GM18508 (cell line): ENCODE measurements around the gene IZUMO2.

Experiments used
- ATAC-seq: cut with Tn5 transposase; IDR thresholded peaks from one replicate; pipeline ENCODE4 v1.9.1; 2021; ENCODE audit warnings: moderate number of reproducible peaks; ENCODE audit not compliant: insufficient read depth, unreplicated experiment

Gene IZUMO2

GRCh38 chr19:50162988-50163387 is at the start of gene IZUMO2:
TSS of gene IZUMO2 (minus strand) at chr19:50163281. CDS start at chr19:50163194, 87 bp downstream.
- ATAC-seq = no peak

DNA sequence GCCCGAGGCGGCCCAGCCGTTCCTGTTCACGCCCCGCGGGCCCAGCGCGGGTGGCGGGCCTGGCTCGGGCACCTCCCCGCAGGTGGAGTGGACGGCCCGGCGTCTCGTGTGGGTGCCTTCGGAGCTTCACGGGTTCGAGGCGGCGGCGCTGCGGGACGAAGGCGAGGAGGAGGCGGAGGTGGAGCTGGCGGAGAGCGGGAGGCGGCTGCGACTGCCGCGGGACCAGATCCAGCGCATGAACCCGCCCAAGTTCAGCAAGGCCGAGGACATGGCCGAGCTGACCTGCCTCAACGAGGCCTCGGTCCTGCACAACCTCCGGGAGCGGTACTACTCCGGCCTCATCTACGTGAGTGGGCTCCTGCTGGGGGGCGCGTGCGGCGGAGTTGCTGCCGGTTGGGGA is 47.3 kb upstream of the IZUMO2 start:
- no peak for ATAC-seq

DNA sequence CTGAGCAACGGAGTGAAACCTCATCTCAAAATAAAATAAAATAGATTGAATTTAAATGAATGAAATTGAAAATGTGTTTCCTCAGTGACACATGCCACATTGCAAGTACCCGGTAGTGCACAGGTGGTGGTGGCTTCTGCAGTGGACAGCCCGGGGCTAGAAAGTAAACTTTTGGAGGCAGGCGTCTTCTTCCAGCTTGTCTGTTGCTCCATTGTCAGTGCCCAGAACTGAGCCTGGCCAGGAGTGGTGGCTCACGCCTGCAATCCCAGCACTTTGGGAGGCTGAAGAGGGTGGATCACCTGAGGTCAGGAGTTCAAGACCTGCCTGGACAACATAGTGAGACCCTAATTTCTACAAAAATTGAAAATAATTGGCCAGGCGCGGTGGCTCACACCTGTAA is 46.0 kb upstream of the IZUMO2 start:
- ATAC-seq = no peak

DNA sequence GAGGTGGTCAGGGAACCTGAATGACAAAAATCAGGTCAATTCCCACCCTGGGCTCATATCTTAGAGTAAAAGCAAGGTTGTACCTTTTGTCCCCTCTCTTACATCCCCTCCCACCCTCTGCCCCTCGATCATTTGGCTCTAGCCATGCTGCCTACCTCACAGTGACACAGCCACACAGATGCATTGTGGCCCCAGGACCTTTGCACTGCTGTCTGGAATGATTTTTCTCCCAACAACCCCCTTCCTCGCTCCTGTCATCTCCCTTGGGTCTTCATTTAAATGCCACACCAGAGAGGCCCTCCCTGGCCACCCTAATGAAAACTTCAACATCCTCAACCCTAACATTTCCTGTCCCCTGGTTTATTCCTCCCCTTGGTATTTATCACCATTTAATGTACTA is 44.6 kb upstream of the IZUMO2 start:
- ATAC-seq = no peak

DNA sequence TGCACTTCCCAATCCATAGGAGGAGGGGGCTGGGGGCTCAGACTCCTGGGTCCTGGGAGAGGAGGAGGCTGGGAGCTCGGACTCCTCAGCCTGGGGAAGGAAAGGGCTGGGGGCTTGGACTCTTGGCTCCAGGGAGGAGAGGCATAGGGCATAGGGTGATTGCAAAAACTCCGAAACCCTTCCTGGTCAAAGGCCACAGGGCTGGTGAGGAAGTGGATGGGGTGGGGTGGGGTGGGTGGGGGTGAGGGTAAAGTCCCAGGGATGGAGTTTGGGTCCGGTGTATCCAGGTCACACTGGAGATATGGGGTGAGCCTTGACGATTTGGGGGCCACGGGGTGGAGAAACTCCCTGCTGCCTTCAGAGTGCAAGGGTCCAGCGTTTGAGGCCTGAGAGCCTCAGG is 43.1 kb upstream of the IZUMO2 start:
- no peak for ATAC-seq

DNA sequence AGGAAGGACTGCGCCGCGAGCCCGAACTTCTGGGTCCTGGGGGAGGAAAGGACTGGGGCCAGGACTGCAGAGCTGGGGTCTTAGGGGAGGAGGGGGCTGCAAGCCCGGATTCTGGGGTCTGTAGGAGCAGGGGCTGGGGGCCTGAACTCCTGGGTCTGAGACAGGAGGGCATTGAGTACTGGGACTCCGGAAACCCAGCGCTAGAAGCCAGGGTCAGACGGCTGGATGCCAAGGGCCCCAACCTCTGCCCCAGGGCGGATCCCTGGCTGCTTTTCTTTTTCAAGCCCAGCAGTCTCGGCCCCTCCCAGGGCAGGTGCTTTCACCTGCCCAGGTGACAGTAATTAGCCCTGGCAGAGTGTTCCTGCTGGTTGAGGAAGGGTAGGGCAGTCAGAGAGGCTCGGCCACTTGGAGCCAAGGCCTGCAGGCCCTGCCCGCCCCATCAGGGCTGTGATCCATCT is 42.6 kb upstream of the IZUMO2 start:
- no peak for ATAC-seq

DNA sequence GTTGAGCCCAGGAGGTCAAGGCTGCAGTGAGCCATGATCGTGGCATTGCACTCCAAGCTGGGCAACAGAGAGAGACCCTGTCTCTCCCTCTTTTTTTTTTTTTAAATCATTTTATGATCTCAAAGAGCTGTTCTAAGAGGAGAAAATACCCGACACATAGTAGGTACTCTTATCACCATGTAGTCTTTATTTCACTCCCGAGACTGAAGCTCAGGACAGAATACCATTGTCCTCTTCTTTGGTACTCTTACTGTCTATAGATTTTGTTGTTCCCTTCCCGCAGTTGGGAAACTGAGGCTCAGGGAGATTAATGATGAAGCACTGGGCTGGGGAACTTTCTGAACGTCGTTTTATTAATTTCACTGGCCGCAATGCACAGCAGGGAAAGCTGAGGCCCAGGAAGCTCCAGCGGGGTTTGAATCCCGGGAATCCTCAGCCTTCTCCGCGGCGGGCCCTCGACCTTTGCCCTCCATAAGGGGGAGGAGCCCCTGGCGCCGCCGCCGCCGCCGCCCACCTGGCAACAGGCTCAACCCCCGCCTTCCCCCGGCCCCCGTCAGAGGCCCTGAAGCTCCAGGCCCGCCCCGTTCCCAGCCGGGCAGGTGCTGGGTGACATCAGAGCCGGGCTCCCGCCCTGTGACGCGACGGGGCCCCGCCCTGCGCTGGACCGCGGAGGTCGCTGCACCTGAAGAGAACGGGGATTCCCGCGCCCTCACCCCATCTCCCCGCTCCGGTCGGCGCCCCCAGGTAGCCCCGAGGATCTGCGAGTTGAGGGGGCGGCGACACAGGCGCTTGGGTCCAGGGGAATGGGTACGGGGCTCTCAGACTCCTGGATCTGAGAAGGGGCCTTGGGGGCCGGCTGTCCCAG is 42.0 kb upstream of the IZUMO2 start:
- ATAC-seq = no peak

- ATAC-seq = no peak
Measured at GRCh38 chr19:50204081-50204428, 41.0 kb upstream of the IZUMO2 start.

- no peak for ATAC-seq
Measured at GRCh38 chr19:50203281-50204080, 40.4 kb upstream of the IZUMO2 start, which contains the start of gene MYH14. TSS of gene MYH14 (plus strand) at chr19:50203622. CDS start at chr19:50210366, 6,744 bp downstream.

DNA sequence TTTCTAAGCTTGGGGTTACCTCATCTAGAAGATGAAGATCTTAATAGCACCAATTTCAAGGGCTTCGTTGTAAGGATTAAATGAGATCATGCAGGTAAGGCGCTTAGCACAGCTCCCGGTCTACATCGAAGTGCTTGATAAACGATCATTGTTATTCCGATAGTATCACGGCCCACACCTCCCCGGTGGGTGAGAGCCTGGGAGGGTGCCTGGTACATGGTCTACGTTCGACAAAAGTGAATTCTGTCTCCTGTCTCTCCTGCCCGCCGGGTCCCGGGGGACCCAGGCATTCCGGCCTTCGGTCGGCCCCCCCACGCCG is 39.8 kb upstream of the IZUMO2 start:
- no peak for ATAC-seq

DNA sequence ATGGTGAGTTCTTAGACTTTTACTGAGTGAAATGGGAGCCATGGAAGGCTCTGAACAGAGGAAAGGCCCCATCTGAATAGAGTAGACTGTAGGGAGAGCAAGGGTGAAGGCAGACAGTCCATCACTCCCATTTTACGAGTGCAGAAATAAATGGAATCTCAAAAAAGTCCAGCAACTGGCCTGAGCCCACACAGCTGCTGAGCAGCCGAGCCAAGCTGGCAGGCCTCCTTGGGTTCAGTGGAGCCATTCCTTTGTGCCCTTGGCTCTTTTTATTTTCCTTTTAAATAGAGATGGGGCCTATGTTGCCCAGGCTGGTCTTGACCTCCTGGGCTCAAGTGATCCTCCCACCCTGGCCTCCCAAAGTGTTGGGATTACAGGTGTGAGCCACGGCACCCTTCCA is 39.3 kb upstream of the IZUMO2 start:
- no peak for ATAC-seq

- ATAC-seq = no peak
Measured at GRCh38 chr19:50199259-50199555, 36.1 kb upstream of the IZUMO2 start.

DNA sequence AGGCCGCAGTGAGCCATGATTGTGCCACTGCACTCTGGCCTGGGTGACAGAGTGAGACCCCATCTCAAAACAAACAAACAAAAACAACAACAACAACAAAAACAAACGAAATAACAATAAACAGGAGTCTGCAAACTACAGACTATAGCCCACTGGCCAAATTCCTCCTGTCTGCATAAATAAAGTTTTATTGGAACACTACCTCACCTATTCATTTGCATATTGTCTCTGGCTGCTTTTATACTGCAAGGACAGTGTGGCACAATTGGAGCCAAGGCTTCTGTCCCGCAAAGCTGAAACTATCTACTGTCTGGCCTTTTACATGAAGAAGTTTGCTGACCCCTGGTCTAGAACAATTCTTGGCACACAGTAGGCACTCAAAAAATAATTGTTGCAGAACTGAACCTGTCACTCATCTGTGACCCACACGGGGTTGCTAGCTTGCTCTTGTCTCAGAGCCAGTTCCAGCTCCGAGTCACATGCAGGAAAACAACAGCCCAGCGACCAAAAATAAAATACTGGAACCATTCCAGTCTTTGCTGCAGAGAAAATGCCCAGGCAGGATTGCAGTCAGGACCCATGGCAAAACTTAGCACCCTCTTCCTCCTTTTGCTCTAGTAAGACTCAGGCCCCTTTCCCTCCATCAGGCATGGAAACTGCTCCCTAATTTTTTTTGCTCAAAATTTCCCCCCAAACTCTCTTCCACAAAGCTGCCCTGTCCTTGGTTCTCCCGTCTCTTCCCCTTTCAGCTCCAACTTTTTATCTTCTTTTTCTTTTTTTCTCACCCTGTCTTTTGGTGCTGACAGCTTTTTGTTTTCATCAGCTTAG is 35.6 kb upstream of the IZUMO2 start:
- no peak for ATAC-seq

GRCh38 chr19:50197348-50197747 is 34.3 kb upstream of the IZUMO2 start:
- no peak for ATAC-seq

GRCh38 chr19:50196322-50196932 is 33.3 kb upstream of the IZUMO2 start:
- ATAC-seq = no peak

DNA sequence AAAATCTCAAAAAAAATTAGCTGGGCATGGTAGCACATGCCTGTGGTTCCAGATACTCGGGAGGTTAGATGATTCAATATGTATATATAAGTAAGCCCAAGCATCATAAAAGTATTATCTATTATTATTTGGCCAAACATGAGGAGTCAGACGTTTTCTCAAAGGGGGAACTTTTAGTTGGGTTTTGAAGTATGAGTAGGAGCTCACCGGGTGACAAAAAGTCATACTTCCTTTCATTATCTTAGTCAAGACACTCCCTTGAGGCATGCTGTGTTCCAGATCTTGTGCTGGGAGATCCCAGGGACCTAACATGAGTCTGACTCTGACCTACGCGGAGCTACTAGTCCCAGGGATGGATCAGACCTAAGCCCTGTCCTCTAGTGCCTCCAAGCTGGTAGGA is 32.1 kb upstream of the IZUMO2 start:
- ATAC-seq = no peak

DNA sequence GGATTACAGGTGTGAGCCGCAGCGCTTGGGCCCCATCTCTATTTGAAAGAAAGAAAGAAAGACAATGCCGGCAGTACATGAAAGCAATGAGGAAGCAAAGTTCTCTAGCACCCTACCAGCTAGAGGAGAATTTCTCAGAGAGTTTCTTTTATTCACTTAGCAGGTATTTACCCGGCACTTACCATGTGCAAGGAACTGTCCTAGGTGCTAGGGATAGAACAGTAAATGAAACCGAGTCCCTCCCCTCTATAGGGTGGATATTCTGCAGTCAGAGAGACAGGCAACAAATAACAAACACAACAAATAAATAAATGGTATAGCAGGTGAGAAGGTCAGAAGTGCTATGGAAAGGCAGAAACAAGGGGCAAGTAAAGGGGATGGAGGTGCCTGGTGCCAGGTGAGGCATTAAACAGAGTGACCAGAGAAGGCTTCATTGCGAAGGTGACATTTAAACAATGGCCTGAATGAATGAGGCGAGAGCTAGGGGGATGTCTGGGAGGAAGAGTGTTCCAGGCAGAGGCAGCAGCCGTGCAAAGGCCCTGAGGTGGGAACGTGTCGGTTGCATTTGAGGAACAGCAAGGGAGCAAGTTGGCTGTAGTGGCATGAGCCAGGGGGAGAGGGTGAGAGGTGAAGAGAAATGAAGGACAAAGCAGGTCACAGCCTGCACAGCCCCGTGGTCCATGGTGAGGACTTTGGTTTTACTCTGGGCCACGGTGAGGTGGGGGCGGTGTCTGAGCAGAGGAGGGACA is 29.6 kb upstream of the IZUMO2 start:
- ATAC-seq = no peak

DNA sequence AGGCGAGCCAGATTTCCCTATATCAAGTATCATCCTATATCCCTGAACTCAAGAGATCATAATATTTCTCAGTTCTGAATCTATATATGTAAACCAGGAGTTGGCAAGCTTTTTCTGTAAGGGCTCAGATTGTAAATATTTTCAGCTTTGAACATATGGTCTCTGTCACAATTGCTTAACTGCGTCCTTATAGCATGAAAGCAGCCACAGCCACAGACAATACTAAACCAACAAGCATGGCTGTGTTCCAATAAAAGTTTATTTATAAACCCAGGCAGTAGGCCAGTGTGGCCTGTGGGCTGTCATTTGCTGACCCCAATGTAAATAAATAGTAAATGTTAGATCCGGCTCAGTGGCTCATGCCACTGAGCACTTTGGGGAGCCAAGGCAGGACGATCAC is 28.1 kb upstream of the IZUMO2 start:
- ATAC-seq = no peak

GRCh38 chr19:50190439-50190891 is 27.4 kb upstream of the IZUMO2 start:
- no peak for ATAC-seq

DNA sequence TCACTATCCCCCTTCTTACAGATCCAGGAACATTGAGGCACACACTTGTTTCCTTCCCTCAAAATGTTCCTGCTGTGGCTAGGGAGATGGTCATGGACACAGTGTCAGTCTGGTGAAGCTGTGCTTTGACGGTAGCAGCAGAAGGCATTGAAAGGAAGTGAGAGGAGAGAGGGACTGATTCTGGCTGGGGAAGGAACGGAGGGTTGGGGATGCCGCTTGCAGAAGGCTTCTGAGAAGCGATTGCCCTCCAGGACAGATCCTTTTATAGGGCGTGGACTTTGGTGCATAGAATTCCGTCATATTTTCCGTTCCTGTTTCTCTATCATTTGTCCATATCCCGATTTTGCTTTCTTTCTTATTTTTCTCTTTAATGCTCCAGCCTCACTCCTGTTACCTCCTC is 26.2 kb upstream of the IZUMO2 start:
- ATAC-seq = no peak
